K562 (cell line): ENCODE data around the gene RREB1. TPM values are rescaled to one million over a fixed set of nuclear protein-coding genes. Genes with fewer than 3 reads are reported as not detected.
A peak's percentile ranks its signal among the peaks of the same experiment; 100 is the strongest.

Experiments used
- ARID3B ChIP-seq: fragments of 250-450 bp; sonication (Bioruptor Pico); IDR thresholded peaks from 2 replicates; pipeline ENCODE4 v1.4.0; 2020; ENCODE audit warnings: borderline replicate concordance
- DEAF1 ChIP-seq: fragments of 450-650 bp; formaldehyde crosslinking; IDR thresholded peaks from 2 replicates; pipeline ENCODE4 v1.4.0; 2020; ENCODE audit warnings: mild to moderate bottlenecking, moderate library complexity
- PTBP1 ChIP-seq: fragments of 200-400 bp; formaldehyde crosslinking; IDR thresholded peaks from 2 replicates; pipeline ENCODE4 v1.6.1; 2017; ENCODE audit warnings: low read depth, low read length
- SIN3A ChIP-seq, 2 experiments: fragments of 150-350 bp in 1 of 2; IDR thresholded peaks; 2 replicates each; pipeline ENCODE4 v1.6.1; 2011 to 2016; ENCODE audit warnings: borderline replicate concordance in 2 of 2, low read depth in 2 of 2, low read length in 2 of 2, mild to moderate bottlenecking in 2 of 2, moderate library complexity in 2 of 2; ENCODE audit not compliant: control insufficient read depth in 1 of 2
- TBL1XR1 ChIP-seq, 2 experiments: IDR thresholded peaks; 2 replicates each; pipeline ENCODE4 v1.6.1; 2012; ENCODE audit warnings: improper control_type of control experiment in 2 of 2, low read length in 2 of 2, mild to moderate bottlenecking in 1 of 2
- polyA plus RNA-seq, 8 experiments: library from polyadenylated mRNA; depleted of rRNA in 4 of 8; stranded (reverse) in 5 of 8; unstranded in 3 of 8; fragments of >200 nt; fragmentation: Nextera tagmentation in 2 of 8; fragmentation: Illumina TruSeq in 1 of 8; extraction: Ambion mirVana in 2 of 8; extraction: Trizol in 1 of 8; gene quantifications; 2 replicates each; pipeline versions ENCODE4 v1.2.1 to v1.2.3, GENCODE V29; 2011 to 2014; ENCODE audit warnings: inconsistent platforms in 1 of 8, missing spikeins in 1 of 8
- total RNA-seq, 7 experiments: library from RNA; depleted of rRNA in 6 of 7; stranded (reverse); fragments of >200 nt in 6 of 7; fragmentation: Illumina TruSeq in 2 of 7; extraction: Trizol in 2 of 7; gene quantifications; 2 replicates each; pipeline versions ENCODE4 v1.2.1 to v1.2.3, GENCODE V29; 2011 to 2021; ENCODE audit warnings: low replicate concordance in 1 of 7
- TF ChIP-seq, protein P1 (sequence below): fragments of 250-450 bp; sonication (Bioruptor Pico); IDR thresholded peaks from 2 replicates; pipeline ENCODE4 v1.4.0; 2020; ENCODE audit warnings: mild to moderate bottlenecking
- TF ChIP-seq, protein P2 (sequence below): fragments of 250-450 bp; sonication (Bioruptor Pico); IDR thresholded peaks from 2 replicates; pipeline ENCODE4 v1.4.0; 2020; ENCODE audit warnings: mild to moderate bottlenecking, moderate library complexity

Gene RREB1
- total and polyA plus RNA-seq, 9 of the 15 experiments (the other 6 are each of a cell fraction or from before 2014, with no cell fraction given) = 3.3 to 64.2 (median 19.3) TPM

GRCh38 chr6:7165002-7165889, 57.5 kb downstream of the RREB1 start (continued):
- TF ChIP-seq, protein P1, sequence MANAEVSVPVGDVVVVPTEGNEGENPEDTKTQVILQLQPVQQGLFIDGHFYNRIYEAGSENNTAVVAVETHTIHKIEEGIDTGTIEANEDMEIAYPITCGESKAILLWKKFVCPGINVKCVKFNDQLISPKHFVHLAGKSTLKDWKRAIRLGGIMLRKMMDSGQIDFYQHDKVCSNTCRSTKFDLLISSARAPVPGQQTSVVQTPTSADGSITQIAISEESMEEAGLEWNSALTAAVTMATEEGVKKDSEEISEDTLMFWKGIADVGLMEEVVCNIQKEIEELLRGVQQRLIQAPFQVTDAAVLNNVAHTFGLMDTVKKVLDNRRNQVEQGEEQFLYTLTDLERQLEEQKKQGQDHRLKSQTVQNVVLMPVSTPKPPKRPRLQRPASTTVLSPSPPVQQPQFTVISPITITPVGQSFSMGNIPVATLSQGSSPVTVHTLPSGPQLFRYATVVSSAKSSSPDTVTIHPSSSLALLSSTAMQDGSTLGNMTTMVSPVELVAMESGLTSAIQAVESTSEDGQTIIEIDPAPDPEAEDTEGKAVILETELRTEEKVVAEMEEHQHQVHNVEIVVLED (CRISPR knock-in tag) = no peak; the same call in none of the 2 replicates
- no peak for TF ChIP-seq ARID3B (CRISPR knock-in tag)
- TF ChIP-seq, protein P2, sequence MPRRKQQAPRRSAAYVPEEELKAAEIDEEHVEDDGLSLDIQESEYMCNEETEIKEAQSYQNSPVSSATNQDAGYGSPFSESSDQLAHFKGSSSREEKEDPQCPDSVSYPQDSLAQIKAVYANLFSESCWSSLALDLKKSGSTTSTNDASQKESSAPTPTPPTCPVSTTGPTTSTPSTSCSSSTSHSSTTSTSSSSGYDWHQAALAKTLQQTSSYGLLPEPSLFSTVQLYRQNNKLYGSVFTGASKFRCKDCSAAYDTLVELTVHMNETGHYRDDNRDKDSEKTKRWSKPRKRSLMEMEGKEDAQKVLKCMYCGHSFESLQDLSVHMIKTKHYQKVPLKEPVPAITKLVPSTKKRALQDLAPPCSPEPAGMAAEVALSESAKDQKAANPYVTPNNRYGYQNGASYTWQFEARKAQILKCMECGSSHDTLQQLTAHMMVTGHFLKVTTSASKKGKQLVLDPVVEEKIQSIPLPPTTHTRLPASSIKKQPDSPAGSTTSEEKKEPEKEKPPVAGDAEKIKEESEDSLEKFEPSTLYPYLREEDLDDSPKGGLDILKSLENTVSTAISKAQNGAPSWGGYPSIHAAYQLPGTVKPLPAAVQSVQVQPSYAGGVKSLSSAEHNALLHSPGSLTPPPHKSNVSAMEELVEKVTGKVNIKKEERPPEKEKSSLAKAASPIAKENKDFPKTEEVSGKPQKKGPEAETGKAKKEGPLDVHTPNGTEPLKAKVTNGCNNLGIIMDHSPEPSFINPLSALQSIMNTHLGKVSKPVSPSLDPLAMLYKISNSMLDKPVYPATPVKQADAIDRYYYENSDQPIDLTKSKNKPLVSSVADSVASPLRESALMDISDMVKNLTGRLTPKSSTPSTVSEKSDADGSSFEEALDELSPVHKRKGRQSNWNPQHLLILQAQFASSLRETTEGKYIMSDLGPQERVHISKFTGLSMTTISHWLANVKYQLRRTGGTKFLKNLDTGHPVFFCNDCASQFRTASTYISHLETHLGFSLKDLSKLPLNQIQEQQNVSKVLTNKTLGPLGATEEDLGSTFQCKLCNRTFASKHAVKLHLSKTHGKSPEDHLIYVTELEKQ (CRISPR knock-in tag) = peak; percentile 47
- peak; percentile 5; the same call in 1 of the 2 replicates for TF ChIP-seq DEAF1 (CRISPR knock-in tag)
- TF ChIP-seq TBL1XR1 (IDR thresholded peaks at IDR 0.05; ENCODE audit: low read length in 2 of 2) = peak; percentile 58 to 92; a peak in 3 of 4 replicates
- TF ChIP-seq PTBP1 = no peak
- no peak for TF ChIP-seq SIN3A (IDR thresholded peaks at IDR 0.05; ENCODE audit: borderline replicate concordance in 2 of 2, control insufficient read depth in 1 of 2, low read depth in 2 of 2, low read length in 2 of 2)
